GM11168 (cell line): ENCODE results near the gene TMPRSS6.

ENCODE experiments used
- in situ Hi-C: fragments of 300-500 bp; cut with MboI; formaldehyde crosslinking; loops from one replicate; pipeline ENCODE4 v1.12.0; 2022; ENCODE audit warnings: low sequenced_read_pairs; ENCODE audit not compliant: unreplicated experiment

TMPRSS6 gene

DNA sequence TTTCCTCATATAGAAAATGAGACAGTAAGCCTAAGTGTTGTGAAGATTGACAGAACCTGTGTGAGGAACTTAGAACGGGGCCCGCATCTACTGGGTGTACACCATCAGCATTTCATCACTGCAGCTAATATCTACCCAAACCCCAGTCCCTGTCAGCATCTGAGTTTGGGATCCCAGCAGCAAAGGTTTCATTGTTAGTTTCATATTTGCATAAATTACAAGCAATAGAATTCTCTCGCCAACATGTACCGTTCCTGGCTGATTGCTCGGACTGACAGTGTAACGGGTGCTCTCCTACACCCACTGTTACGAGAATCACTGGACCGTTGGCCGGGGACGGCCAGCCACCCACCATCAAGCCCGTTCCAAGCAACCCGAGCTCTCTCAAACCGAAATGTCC lies 10.4 kb upstream of the TMPRSS6 start:
- in situ Hi-C loops, result no loop called here

DNA sequence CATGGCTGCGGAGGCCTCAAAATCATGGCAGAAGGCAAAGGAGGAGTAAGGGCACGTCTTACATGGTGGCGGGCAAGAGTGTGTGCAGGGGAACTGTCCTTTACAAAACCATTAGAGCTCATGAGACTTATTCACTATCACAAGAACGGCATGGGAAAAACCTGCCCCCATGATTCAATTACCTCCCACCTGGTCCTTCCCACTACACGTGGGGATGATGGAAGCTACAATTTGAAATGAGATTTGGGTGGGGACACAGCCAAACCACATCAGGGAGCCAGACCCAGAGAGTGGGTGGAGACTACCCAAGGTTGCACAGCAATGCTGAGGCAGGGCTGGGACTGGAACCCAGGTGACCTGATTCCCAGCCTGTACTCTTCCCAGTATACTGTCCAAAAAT lies 8.6 kb upstream of the TMPRSS6 start:
- in situ Hi-C loops, result no loop called here

DNA sequence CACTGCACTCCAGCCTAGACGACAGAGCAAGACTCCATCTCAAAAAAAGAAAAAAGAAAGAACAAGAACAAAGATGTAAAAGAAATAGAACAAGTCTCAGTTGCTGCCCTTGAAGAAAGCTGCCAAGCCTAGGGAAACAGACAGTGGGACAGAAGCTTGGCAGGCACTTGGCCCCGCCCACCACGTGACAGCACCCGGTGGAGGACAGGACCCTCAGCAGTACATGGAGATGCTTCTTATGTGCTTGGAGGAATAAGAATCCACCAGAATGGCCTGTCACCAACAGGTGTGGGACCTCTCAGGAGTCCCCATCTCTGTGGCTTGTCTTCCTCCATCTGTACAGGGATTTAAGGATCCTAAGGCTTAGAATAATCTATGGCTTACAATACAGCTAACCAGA lies 7.6 kb upstream of the TMPRSS6 start:
- in situ Hi-C loops, result no loop called here

- in situ Hi-C loops, result no loop called here
Measured at GRCh38 chr22:37115032-37115431, 5.5 kb upstream of the TMPRSS6 start.

- in situ Hi-C loops, result no loop called here
Measured at GRCh38 chr22:37113757-37114156, 4.2 kb upstream of the TMPRSS6 start.

GRCh38 chr22:37112084-37112728 lies 2.7 kb upstream of the TMPRSS6 start:
- in situ Hi-C loops, result no loop called here

GRCh38 chr22:37111156-37111717 lies 1.7 kb upstream of the TMPRSS6 start:
- in situ Hi-C loops, result no loop called here

DNA sequence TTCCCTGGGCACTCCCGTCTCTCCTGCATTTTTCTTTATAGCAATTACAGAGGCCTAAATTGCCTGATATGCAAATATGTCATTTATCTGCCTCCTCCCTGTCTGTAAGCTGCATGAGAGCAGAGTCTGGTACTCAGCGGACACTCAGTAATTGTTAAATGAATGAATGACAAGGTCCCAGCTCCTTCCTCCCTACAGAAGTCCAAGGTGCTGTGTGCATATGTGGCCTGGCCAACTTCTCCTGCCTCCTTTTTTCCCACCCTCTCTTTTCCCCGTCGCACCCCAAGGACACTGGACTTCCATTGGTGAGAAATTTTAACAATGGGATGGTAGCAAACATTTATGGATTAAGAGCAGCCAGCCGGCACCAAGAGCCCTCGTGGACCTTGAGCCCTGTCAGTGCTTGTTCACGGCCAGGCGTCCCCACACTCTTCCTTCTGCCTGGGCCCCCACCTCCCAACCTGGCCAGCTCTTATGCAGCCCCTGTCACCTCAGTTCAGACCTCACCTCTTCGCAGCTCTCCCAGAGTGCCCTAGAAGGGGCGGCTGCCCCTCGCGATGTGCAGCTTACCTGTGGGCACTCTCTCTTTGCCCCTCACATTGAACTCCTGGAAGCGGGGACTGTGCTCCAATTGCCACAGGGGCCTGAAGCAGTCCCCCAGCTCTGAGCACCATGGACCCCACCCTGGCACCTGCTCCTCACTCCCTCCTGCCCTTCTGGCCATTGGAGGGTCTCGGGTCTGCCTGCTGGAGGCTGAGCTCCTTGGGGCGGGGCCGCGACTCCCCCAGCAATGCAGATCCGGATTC lies 1.5 kb downstream of the TMPRSS6 start:
- in situ Hi-C loops, result no loop called here

- in situ Hi-C loops, result no loop called here
Measured at GRCh38 chr22:37105990-37106389, 3.5 kb downstream of the TMPRSS6 start.

GRCh38 chr22:37105154-37105553 lies 4.4 kb downstream of the TMPRSS6 start:
- in situ Hi-C loops, result no loop called here

GRCh38 chr22:37103656-37104452 lies 5.7 kb downstream of the TMPRSS6 start:
- in situ Hi-C loops, result no loop called here

DNA sequence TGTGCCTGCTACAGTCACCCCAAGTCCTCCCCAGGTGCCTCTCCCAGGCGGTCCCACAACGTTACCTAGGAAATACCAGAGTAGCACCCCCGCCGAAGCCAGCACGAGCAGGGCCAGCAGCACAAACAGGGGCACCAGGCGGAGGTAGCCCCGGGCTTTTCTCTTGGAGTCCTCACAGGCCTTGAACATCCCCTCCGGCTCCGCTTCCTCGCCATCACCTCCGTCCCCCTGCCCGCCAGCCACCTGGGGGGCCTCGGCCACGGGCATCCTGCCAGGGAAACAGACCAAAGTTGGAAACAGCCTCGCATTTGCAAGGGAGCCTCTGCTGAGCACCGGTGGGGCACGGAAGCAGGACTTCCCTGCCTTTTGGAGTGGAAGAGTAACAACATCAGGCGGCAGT lies 6.4 kb downstream of the TMPRSS6 start:
- in situ Hi-C loops, result no loop called here

DNA sequence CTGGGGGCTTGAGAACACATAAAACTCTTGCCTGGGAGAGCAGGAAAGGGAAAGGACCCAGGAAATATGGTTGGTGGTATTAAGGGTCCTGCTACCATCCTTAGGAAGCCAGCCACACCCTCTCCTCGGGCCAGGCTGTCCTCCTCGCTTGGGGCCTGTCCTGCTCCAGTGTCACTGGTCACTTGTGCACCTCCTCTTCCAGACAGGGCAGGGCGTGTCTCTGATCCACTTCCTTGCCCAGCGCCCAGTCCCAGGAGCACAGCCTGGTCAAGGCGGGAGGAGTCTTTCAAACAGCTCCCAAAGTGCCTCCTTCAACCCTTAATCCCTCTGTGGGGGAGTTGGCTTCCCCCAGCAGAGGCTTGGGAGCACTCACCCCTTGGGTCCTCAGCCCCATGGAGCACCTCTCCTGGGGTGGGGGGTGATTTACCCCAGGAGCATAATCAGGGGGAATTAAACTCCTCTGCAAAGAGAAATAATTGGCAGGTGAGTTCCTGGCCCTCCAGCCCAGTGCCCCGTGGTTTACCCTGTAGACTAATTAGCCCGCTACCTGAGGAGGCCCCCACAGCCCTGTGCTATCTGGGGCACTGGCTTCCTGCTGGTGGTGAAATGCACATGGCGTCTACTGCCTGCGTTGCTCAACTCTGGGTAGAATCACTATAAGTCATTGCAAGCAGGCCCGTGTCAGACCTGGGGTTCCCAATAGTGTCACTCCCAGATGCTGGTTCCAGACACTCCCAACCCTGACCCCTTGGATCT lies 8.0 kb downstream of the TMPRSS6 start:
- in situ Hi-C loops, result no loop called here

GRCh38 chr22:37100589-37101127 lies 8.9 kb downstream of the TMPRSS6 start:
- in situ Hi-C loops, result no loop called here

DNA sequence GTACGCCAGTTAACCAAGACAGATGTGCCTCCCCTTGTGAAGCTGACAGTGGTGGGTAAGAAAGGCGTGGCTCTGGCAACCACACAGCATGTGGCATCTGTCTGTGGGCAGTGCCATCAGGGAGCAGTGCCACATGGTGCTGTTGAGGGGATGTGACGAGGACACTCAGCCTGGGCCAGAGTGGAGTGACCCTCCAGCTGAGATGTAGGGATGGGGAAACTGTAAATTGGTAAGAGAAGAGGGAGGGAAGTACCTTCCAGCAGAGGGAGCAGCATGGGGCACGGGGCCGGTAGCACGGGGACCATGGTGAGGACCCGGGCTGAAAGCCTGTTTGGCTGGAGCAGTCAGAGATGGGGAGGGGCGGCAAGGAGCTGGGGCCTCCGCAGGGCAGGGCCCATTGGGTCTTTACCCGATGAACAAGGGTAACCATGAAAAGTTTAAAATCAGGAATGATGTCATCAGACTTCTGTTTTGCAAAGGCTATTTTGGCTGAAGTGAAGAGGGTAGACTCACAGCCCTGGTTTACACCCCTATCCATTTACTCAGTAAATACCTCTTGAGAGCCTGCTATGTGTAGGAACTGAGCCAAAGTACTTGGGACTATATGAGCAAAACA lies 10.4 kb downstream of the TMPRSS6 start:
- in situ Hi-C loops, result no loop called here

DNA sequence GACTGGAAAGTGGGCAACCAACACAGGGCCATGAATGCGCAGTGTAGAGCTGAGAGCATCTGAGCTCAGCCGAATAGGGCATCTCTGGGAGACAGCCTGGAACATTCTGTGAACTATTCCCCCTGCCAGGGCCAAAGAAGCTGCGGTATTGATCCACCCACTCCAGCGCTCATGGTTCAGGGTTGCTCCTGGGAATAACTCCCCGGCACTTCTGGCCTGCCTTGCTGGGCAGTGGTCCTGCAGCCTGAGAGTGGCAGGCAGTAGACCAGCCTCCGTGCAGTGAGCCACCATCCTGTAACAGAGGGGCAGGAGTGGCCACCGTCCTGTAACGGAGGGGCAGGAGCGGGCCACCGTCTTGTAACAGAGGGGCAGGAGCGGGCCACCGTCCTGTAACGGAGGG lies 12.2 kb downstream of the TMPRSS6 start:
- in situ Hi-C loops, result no loop called here

- in situ Hi-C loops, result no loop called here
Measured at GRCh38 chr22:37095113-37095512, 14.4 kb downstream of the TMPRSS6 start.

- in situ Hi-C loops, result no loop called here
Measured at GRCh38 chr22:37094239-37094638, 15.3 kb downstream of the TMPRSS6 start.

- in situ Hi-C loops, result no loop called here
Measured at GRCh38 chr22:37092997-37093396, 16.5 kb downstream of the TMPRSS6 start.
